ENCODE results near the gene GGTA1. TPM values are rescaled to one million over a fixed set of nuclear protein-coding genes. Genes with fewer than 3 reads are reported as not detected.
"Not testable (repeated sequence)": the region's sequence is repeated elsewhere in the genome, so short reads cannot be mapped to it uniquely, and the experiment has no call there.

Gene GGTA1
- total RNA-seq, 1 donor from 2014 or later: 2.6 TPM

- intact Hi-C loops (cut with DNase I): no loop called here
- TF ChIP-seq CTCF (IDR thresholded peaks at IDR 0.05): no peak
- no peaks in the 10 kb centered on the region for H3K9me3 ChIP-seq
- H3K36me3 ChIP-seq: no peaks in the 10 kb centered on the region
- H3K4me1 ChIP-seq: peaks cover 0 to 10% of the 10 kb centered on the region in 2 donors
- no peak overlapping the region for H3K27ac ChIP-seq
- no peaks in the 10 kb centered on the region for H3K27me3 ChIP-seq
- no peak for DNase-seq (ENCODE audit: low spot score in 2 of 2)
- no peak overlapping the region for H3K4me3 ChIP-seq
Measured at GRCh38 chr9:121528642-121529041, 29.0 kb upstream of the GGTA1 start.

GRCh38 chr9:121527371-121527770 lies 27.7 kb upstream of the GGTA1 start:
- Histone ChIP-seq H3K4me1 (peaks cover 0 to 10% of the 10 kb centered on the region in 2 donors), H3K27me3 (no peaks in the 10 kb centered on the region), H3K9me3 (no peaks in the 10 kb centered on the region), H3K36me3 (no peaks in the 10 kb centered on the region), H3K4me3 (no peak overlapping the region), H3K27ac (no peak overlapping the region)
- TF ChIP-seq CTCF (IDR thresholded peaks at IDR 0.05): no peak
- intact Hi-C loops (cut with DNase I): no loop called here
- no peak for DNase-seq (ENCODE audit: low spot score in 2 of 2)

- H3K36me3 ChIP-seq; H3K27ac ChIP-seq; intact Hi-C loops (cut with DNase I); H3K27me3 ChIP-seq; DNase-seq (ENCODE audit: low spot score in 2 of 2); H3K9me3 ChIP-seq; H3K4me3 ChIP-seq; H3K4me1 ChIP-seq: not testable (repeated sequence)
Measured at GRCh38 chr9:121519688-121520087, 20.0 kb upstream of the GGTA1 start.

GRCh38 chr9:121518634-121519033 lies 19.0 kb upstream of the GGTA1 start:
- no peaks in the 10 kb centered on the region for H3K9me3 ChIP-seq
- H3K36me3 ChIP-seq: no peaks in the 10 kb centered on the region
- H3K27me3 ChIP-seq: no peaks in the 10 kb centered on the region
- H3K27ac ChIP-seq: no peak overlapping the region
- no peak overlapping the region for H3K4me3 ChIP-seq
- DNase-seq (ENCODE audit: low spot score in 2 of 2): no peak
- TF ChIP-seq CTCF (IDR thresholded peaks at IDR 0.05): no peak
- intact Hi-C loops (cut with DNase I): no loop called here
- H3K4me1 ChIP-seq: no peaks in the 10 kb centered on the region

GRCh38 chr9:121513166-121513565 lies 13.5 kb upstream of the GGTA1 start:
- intact Hi-C loops (cut with DNase I); H3K36me3 ChIP-seq; H3K27ac ChIP-seq; H3K9me3 ChIP-seq; DNase-seq (ENCODE audit: low spot score in 2 of 2); H3K4me3 ChIP-seq; H3K27me3 ChIP-seq: not testable (repeated sequence)
- H3K4me1 ChIP-seq: peaks cover 6 to 16% of the 10 kb centered on the region in 2 donors

GRCh38 chr9:121510766-121511550 lies 11.3 kb upstream of the GGTA1 start:
- no peak for TF ChIP-seq CTCF (IDR thresholded peaks at IDR 0.05)
- Histone ChIP-seq H3K27me3 (no peaks in the 10 kb centered on the region), H3K9me3 (no peaks in the 10 kb centered on the region), H3K4me1 (peaks cover 6 to 16% of the 10 kb centered on the region in 2 donors), H3K4me3 (no peak overlapping the region), H3K36me3 (peaks cover 0 to 3% of the 10 kb centered on the region in 2 donors), H3K27ac (peak overlapping the region; percentile 82 to 83)
- DNase-seq (ENCODE audit: low spot score in 2 of 2): peak in 1 of 2 donors; percentile 76
- intact Hi-C loops (cut with DNase I): no loop called here
